Caco-2 (cell line): ENCODE measurements around the gene CNDP1. TPM values are rescaled to one million over a fixed set of nuclear protein-coding genes. Genes with fewer than 3 reads are reported as not detected.

ENCODE experiments used
- BruUV-seq: library from RNA; stranded (reverse); fragments of 400-500 nt; replicated peaks from 2 replicates; lab custom pipeline; 2021; lab: Mats Ljungman, UMichigan
- CTCF ChIA-PET: fragments of 300-600 bp; sonication (Branson Sonifier 250); formaldehyde crosslinking; loops from one replicate; lab custom pipeline; 2022; ENCODE audit warnings: antibody characterized with exemption; lab: Charles Lee
- POLR2A ChIA-PET: fragments of 300-600 bp; sonication (Branson Sonifier 250); formaldehyde crosslinking; loops from one replicate; lab custom pipeline; 2022; ENCODE audit warnings: antibody characterized with exemption; lab: Charles Lee
- DNase-seq, 2 experiments: peaks; one replicate each; pipeline versions ENCODE4 v3.0.0 to v3.0.0-alpha.2; 2020 to 2022
- H3K27me3 ChIP-seq: replicated peaks from 2 replicates; pipeline ENCODE4 v1.6.0; 2011; ENCODE audit warnings: low read length; ENCODE audit not compliant: control insufficient read depth, insufficient read depth
- H3K36me3 ChIP-seq: 2 replicates; pipeline ENCODE4 v1.5.1; 2011; ENCODE audit warnings: low read length; ENCODE audit not compliant: control insufficient read depth, insufficient read depth
- H3K4me1 ChIP-seq: fragments of 250-450 bp; sonication (Bioruptor Pico); 2 replicates; pipeline ENCODE4 v1.5.1; 2020; ENCODE audit warnings: mild to moderate bottlenecking
- H3K4me3 ChIP-seq: 2 replicates; pipeline ENCODE4 v1.5.1; 2011; ENCODE audit warnings: low read depth, mild to moderate bottlenecking, control low read depth, low read length
- H3K9me3 ChIP-seq: fragments of 250-450 bp; sonication (Bioruptor Pico); 2 replicates; pipeline ENCODE4 v1.5.1; 2020; ENCODE audit warnings: mild to moderate bottlenecking, moderate library complexity
- H3K27ac Mint-ChIP-seq: one replicate; pipeline ENCODE4 v1.8.0; 2022; ENCODE audit warnings: mixed read lengths; ENCODE audit not compliant: unreplicated experiment
- H3K27me3 Mint-ChIP-seq: one replicate; pipeline ENCODE4 v1.8.0; 2022; ENCODE audit warnings: mixed read lengths; ENCODE audit not compliant: insufficient read depth, unreplicated experiment
- H3K36me3 Mint-ChIP-seq: one replicate; pipeline ENCODE4 v1.8.0; 2022; ENCODE audit warnings: mild to moderate bottlenecking, mixed read lengths; ENCODE audit not compliant: insufficient read depth, unreplicated experiment
- H3K4me1 Mint-ChIP-seq: one replicate; pipeline ENCODE4 v1.8.0; 2022; ENCODE audit warnings: low read depth, mixed read lengths; ENCODE audit not compliant: unreplicated experiment
- H3K4me3 Mint-ChIP-seq: one replicate; pipeline ENCODE4 v1.8.0; 2022; ENCODE audit warnings: mild to moderate bottlenecking, moderate library complexity, mixed read lengths; ENCODE audit not compliant: unreplicated experiment
- H3K9me3 Mint-ChIP-seq: one replicate; pipeline ENCODE4 v1.8.0; 2022; ENCODE audit warnings: mixed read lengths; ENCODE audit not compliant: unreplicated experiment
- CTCF ChIP-seq, 2 experiments: fragments of 200-600 bp in 1 of 2; IDR thresholded peaks; 1 replicate in 1 of 2; 2 replicates in 1 of 2; pipeline versions ENCODE4 v1.5.1 to v1.8.0; 2011 to 2022; ENCODE audit warnings: antibody characterized with exemption in 1 of 2, control low read depth in 1 of 2, inconsistent platforms in 1 of 2, low read depth in 1 of 2, low read length in 1 of 2, mild to moderate bottlenecking in 1 of 2, moderate library complexity in 1 of 2; ENCODE audit not compliant: insufficient read depth in 1 of 2, severe bottlenecking in 1 of 2, unreplicated experiment in 1 of 2
- intact Hi-C: fragments of 100-400 bp; cut with micrococcal nuclease; formaldehyde crosslinking; loops from one replicate; pipeline ENCODE4 v1.10.0; 2022; ENCODE audit not compliant: unreplicated experiment
- total RNA-seq: library from RNA; stranded (reverse); gene quantifications from 2 replicates; pipeline ENCODE4 v1.2.3, GENCODE V29; 2022

Gene CNDP1
- total RNA-seq, 1 experiment from 2014 or later: 0.48 TPM

GRCh38 chr18:74569401-74569800, 35.1 kb downstream of the CNDP1 start:
- Mint-ChIP-seq H3K27ac (no peak overlapping the region), H3K36me3 (peaks cover 4% of the 10 kb centered on the region), H3K4me3 (no peak overlapping the region), H3K27me3 (peaks cover 4% of the 10 kb centered on the region), H3K4me1 (no peaks in the 10 kb centered on the region), H3K9me3 (peaks cover 34% of the 10 kb centered on the region)
- intact Hi-C loops: no loop called here
- TF ChIP-seq CTCF (IDR thresholded peaks at IDR 0.05; ENCODE audit: insufficient read depth in 1 of 2, low read depth in 1 of 2, low read length in 1 of 2, severe bottlenecking in 1 of 2, unreplicated experiment in 1 of 2): no peak
- DNase-seq: no peak
- no peaks in the 10 kb centered on the region for H3K36me3 ChIP-seq
- H3K4me3 ChIP-seq: no peak overlapping the region
- no peaks in the 10 kb centered on the region for H3K4me1 ChIP-seq
- ChIA-PET CTCF (interaction anchor here (1.2 kb wide), 1 partner anchor 17 kb away, joined by 4 read pairs; no protein-coding TSS in a partner anchor), POLR2A (no interaction called here)
- no peaks in the 10 kb centered on the region for H3K27me3 ChIP-seq
- H3K9me3 ChIP-seq: no peaks in the 10 kb centered on the region
- no TSS peak for BruUV-seq

DNA sequence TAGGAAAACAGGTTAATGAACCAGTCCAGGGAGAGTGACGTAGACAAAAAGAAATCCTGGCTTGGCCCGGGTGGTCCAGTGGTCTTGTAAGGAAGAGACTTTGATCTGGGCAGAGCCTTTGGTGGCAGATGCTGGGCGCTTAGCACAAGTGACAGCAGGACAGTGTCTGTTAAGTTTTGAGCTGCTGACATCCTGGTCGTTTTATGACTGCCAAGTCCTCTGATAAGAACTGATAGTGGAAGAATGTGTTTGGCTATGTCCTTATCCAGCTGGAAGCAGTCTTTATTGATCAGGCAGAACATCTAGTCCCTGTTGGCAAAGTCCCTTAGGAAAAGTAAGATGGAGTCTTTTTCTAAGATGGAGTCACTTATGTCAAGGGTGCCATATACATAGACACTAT, 36.0 kb downstream of the CNDP1 start:
- CTCF ChIA-PET: no interaction called here
- DNase-seq: no peak
- peaks cover 34% of the 10 kb centered on the region for H3K9me3 Mint-ChIP-seq
- H3K27me3 Mint-ChIP-seq: peaks cover 4% of the 10 kb centered on the region
- H3K4me3 ChIP-seq: no peak overlapping the region
- H3K36me3 Mint-ChIP-seq: peaks cover 4% of the 10 kb centered on the region
- no peaks in the 10 kb centered on the region for H3K27me3 ChIP-seq
- no peak for TF ChIP-seq CTCF (IDR thresholded peaks at IDR 0.05; ENCODE audit: insufficient read depth in 1 of 2, low read depth in 1 of 2, low read length in 1 of 2, severe bottlenecking in 1 of 2, unreplicated experiment in 1 of 2)
- no peaks in the 10 kb centered on the region for H3K36me3 ChIP-seq
- POLR2A ChIA-PET: no interaction called here
- H3K4me3 Mint-ChIP-seq: no peak overlapping the region
- intact Hi-C loops: no loop called here
- H3K27ac Mint-ChIP-seq: no peak overlapping the region
- no peaks in the 10 kb centered on the region for H3K4me1 Mint-ChIP-seq
- H3K4me1 ChIP-seq: no peaks in the 10 kb centered on the region
- no peaks in the 10 kb centered on the region for H3K9me3 ChIP-seq
- BruUV-seq: no TSS peak

GRCh38 chr18:74571895-74572680, 37.8 kb downstream of the CNDP1 start:
- H3K4me1 Mint-ChIP-seq: no peaks in the 10 kb centered on the region
- no peak for DNase-seq
- BruUV-seq: no TSS peak
- intact Hi-C loops: no loop called here
- H3K36me3 Mint-ChIP-seq: peaks cover 4% of the 10 kb centered on the region
- no peak overlapping the region for H3K4me3 Mint-ChIP-seq
- Histone ChIP-seq H3K4me3 (no peak overlapping the region), H3K4me1 (no peaks in the 10 kb centered on the region), H3K9me3 (no peaks in the 10 kb centered on the region), H3K27me3 (no peaks in the 10 kb centered on the region), H3K36me3 (no peaks in the 10 kb centered on the region)
- no peak overlapping the region for H3K27ac Mint-ChIP-seq
- H3K9me3 Mint-ChIP-seq: peaks cover 34% of the 10 kb centered on the region
- TF ChIP-seq CTCF (IDR thresholded peaks at IDR 0.05; ENCODE audit: insufficient read depth in 1 of 2, low read depth in 1 of 2, low read length in 1 of 2, severe bottlenecking in 1 of 2, unreplicated experiment in 1 of 2): no peak
- ChIA-PET CTCF (no interaction called here), POLR2A (no interaction called here)
- H3K27me3 Mint-ChIP-seq: peaks cover 4% of the 10 kb centered on the region
